NCI-H2227 (cell line): ENCODE measurements around the gene ECE2.
A peak's percentile ranks its signal among the peaks of the same experiment; 100 is the strongest.

ENCODE experiments used
- DNase-seq: peaks from one replicate; lab custom pipeline; 2025; ENCODE audit not compliant: unreplicated experiment; lab: John Stamatoyannopoulos, UW

ECE2 gene

DNA sequence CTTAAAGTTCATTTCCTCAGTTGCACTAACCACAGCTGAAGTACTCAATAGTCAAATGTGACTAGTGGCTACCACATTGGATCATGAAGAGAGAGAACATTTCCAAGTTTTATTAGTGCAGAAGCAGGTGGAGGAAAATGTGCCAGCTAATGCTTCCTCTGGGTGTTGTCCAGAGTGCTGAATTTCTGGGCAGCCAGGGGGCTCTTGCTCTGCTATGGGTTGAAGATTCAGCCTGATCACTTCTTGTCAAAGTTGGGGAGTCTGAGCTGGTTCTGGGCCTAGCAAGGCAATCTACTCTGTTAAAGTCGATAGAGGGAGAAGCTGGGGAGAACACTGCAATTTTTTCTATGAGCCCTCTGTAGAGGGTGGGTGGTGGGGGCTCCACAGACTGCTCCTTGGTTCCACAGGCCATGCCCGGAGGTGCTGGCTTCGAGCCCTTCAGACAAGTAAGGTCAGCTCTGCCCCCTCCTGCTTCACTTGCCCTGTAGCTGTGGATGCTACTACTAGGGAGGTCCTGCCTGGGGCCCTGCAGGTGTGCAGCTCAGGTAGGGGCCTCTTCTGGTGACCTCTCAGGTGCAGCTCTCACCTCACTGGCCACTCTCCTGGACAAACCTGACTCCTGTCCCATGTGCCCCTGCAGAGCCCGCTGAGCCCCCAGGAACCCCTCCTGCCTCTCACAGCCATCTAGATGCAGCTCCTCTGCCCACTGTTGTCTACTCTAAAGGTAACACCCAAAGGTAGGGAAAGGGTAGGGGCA is 35.3 kb upstream of the ECE2 start:
- no peak for DNase-seq

DNA sequence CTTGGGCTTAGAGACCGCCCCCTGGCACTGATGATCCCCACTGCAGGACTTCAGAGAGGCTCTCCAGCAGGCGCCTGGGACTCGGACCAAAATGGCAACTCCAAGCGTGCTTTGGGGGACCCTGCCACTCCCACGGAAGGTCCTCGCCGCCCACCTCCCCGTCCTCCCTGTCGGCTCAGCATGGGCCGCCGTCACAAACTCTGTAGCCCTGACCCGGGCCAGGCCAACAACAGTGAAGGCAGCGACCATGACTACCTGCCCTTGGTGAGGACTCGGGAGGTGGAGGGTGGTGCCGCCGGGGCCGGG is 34.7 kb upstream of the ECE2 start:
- no peak for DNase-seq

- DNase-seq = no peak
These were observed 34.1 kb upstream of the ECE2 start for GRCh38 chr3:184241447-184242296.

- no peak for DNase-seq
These were observed 33.5 kb upstream of the ECE2 start for GRCh38 chr3:184242297-184242685.

DNA sequence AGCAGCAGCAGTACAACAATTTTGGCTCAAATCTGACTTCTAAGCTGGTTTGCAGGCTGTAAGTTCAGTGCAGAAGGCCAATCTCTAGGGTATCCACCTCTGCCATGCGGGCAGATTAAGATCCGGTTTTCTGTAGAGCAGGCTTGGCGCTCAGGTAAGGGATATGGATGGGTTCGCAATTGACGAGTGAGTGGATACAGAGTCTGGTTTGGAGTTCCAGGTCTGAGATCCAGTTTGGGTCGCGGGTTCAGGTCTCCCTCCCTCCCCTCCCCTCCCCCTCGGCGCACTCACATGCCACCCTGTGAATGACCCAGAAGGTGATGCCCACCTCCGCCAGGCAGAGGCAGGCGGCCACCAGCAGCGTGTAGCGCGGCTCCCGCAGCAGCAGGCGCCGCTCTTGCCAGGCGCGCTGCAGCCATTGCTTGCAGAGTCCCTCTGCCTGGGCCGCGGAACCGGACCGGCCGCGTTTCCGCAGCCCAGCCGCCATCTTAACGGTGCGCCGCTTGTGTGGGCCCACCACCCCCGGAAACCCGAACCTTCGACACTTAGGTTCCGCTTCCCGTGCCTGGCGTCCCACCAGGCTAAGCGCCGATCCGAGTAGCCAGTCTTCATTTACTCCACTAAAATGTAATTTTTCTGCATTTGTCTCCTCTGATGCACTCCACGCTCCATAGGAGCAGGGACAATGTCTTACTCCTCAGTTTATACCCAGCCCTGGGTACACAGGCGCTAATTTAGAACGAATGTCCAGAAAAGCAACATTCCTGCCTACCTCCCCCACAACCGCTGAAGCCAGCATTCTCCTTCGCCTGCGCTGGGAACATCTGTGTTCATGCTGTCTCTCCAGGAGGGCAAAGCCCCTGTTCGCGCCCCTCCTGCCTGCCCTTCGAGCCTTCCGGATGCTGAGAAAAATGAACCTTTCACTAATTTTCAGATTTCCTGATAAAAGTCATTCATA is 27.1 kb upstream of the ECE2 start, which contains the start of gene ALG3:
Gene ALG3 (minus strand): TSS at position 509 of the 958 bp plus-strand sequence. CDS start 22 bp downstream, at position 487.
- peak; percentile 94 for DNase-seq

DNA sequence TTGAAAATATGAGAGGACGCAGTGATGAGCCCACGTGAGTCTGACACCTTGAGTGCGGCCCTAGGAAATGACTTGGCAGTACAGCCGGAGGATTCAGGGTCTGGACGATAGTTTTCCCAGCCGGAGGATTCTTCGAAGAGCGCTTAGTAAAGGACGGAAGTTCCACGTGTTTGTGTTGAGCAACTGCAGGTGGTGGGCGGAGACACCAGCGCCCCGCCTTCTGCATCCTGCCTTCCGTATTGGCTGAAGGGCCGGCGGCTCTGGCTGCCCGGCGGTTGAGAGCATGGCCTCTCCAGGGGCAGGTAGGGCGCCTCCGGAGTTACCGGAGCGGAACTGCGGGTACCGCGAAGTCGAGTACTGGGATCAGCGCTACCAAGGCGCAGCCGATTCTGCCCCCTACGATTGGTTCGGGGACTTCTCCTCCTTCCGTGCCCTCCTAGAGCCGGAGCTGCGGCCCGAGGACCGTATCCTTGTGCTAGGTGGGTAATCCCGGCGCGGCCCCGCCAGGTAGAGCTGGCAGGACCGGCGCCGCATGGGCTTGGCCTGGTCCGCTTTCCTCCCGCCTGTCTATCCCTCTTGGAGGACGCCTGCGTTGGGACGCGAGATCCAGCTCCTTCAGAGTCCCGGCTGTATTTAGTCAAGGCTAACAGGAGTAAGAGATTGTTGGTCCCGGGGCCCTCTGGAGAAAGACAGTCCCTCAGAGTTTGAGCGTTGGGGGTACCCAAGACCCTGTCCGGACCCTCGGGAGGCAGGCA is 26.2 kb upstream of the ECE2 start, which contains the start of gene EEF1AKMT4:
Gene EEF1AKMT4 (plus strand): TSS at position 261 of the 755 bp plus-strand sequence. CDS start 23 bp downstream, at position 284.
- peak; percentile 98 for DNase-seq

DNA sequence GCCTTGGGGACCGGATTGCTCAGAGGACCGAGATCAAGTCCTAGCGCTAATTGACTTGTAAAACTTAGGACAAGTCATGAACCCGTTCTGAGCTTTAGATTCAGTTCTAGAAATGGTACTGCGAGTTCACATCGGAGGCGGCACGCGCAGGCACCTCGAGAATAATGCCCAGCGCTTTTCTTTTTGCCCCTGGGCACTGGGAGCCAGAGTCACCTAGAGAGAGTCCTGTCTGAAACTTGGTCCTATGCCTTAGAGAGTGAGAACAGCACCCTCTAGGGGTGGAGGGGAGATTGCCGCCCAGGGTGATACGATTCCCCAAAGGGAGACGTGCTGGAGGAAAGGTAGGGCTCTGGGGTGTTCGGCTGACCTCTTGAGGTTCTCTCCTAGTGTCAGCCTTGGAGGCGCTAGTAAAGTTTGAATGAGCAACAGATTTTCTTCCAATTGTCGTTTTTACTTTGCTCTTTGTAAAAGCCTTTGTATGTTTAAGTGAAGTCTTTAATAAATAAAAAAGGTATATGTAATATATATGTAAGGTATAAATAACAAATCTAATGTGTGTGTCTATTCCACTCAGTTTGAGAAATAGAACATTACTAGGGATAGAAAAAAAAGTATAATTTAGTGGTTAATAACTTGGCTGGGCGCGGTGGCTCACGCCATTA is 25.5 kb upstream of the ECE2 start:
- DNase-seq = peak; percentile 92

DNA sequence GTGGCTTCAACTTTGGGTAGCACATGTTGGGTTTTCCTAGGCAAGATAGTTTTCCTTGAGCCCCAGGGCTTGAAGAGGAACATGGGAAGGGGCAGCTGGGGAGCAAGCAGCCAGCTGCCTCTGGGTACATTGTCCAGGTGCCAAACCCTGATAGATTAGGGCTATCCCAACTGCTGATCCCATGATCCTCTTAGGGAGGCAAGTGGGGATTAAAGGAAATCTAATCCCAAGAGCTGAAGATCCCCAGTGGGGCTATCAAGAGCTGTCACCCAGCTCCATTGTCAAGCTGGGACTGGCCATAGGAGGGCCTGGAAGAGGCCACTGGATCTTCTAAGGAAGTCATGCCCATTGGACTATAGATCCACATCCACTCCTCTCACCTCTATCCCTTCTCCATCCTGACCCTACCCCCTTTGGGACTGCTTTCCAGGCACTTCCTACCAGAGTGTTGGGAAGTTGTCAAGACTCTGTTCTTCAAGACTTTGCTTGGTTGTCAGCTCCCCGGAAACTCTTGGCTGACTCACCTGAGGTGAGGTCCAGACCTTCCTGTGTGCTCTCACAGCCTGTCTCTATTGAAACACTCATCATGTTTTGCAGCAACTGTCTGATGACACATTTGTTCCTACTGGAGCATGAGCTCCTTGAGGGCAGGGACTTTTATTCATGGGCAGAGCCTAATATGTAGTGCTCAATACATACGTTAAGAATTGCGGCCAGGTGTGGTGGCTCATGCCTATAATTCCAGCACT is 20.4 kb upstream of the ECE2 start:
- DNase-seq = no peak

- no peak for DNase-seq
These were observed 18.5 kb upstream of the ECE2 start for GRCh38 chr3:184257083-184257915.

- no peak for DNase-seq
These were observed 16.9 kb upstream of the ECE2 start for GRCh38 chr3:184258926-184259325.

- no peak for DNase-seq
These were observed 16.4 kb upstream of the ECE2 start for GRCh38 chr3:184259396-184259877.

DNA sequence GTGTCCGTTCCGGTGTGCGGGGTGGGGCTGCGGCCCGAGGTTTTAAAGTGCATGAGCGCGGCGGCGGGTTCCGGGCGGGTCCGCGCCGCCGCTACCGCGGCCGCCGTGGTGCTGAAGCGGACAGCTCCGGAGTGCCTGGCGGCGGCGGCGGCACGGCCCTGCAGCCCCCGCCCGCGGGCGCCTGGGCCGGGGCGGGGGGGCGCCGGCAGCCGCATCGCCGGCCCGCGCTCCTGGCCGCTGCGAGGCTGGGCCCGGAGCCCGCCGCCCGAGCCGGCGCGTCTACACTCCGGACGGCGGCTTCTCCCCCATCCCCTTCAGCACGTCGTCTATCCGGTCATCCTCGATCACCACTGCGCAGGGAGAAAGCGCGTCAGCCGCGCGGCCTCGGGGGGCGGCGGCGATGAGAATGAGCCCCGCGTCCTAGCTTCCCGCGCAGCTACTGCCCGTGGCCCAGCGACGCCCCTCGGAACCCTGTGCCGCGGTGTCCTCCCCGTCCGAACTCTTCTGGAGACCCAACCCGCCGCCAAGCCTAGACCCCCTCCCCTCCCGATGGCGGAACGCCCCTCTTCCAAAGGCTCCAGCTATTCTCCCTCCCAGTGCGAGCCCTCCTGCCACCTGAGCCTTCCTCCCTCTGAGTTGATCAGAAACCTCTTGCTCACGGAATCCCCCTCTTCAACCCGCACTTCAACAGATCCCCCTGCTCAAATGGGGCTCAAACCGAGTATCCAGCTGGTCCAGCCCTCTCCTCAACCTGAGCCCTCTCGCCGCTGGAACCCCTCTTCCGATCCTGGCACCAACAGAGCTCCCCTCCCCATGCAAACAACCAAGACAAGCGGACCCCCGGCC is 15.7 kb upstream of the ECE2 start:
- peak; percentile 46 for DNase-seq

- peak; percentile 61 for DNase-seq
These were observed 15.0 kb upstream of the ECE2 start for GRCh38 chr3:184260724-184261269.

DNA sequence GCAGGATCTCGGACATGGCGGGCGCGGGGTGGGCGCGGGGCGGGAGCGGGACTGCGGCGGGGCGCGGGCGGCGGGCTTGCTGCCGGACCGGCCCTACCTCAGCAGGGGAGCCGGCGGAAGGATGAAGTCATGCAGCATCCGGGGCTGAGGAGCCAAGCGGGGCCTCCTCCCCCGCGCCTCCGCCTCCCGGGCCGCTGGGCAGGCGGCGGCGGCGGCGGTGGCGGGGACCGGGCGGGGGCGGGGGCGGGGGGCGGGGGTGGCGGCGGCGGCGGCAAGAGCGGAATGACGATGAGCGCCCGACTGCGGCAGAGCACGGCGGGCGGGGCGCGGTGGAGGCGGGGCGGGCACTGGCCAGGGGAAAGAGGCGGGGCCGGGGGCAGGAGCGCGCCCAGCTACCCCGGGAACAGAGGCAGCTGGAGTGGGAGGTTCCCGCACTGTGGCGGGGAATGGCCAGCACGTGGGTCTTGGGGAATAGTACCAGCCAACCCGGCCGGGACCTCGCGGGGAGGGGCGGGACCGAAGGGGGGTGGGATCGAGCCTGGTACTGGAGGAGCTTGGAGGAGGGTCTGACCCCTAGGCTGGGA is 14.5 kb upstream of the ECE2 start, which contains the start of gene CAMK2N2:
Gene CAMK2N2 (minus strand): TSS at position 284 of the 584 bp plus-strand sequence. CDS start 268 bp downstream, at position 16.
- DNase-seq = peak; percentile 97

GRCh38 chr3:184261854-184262763 is 13.7 kb upstream of the ECE2 start:
- peak; percentile 74 for DNase-seq
